ENCODE data around the gene GET4. TPM values are rescaled to one million over a fixed set of nuclear protein-coding genes. Genes with fewer than 3 reads are reported as not detected.

Gene GET4
- total RNA-seq, 6 experiments from 2014 or later, result 15.6 to 38.3 (median 28.3) TPM

DNA sequence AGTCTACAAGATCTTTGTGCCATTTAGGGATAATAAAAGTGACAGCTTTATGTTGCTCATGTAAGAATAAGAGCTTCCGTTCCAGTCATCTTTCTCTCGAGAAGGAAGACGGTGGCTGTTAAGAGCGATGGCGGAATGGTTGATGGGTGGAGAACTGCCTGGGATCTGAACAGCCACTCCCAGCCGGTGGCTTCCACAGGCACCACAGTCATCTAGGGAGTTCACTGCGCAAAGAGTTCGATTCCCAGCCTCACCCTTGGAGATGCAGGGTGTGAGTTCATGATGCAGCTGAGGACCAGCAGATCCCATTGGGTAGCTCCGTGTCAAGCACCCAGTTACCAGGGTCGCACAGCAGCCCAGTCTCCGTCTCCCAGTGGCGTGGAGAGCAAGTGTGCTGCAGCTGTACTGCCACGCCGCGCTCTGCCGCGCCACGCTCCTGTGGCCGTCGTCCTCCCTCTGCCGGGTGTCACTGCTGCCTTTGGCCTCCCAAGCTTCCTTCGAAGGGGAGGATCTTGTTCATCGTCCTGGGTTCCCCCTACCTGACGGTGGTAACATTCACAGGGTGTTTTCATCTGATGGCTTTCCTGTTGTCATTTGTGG is 36.3 kb upstream of the GET4 start:
- H3K27ac ChIP-seq, result no peak overlapping the region
- TF ChIP-seq, protein P1, sequence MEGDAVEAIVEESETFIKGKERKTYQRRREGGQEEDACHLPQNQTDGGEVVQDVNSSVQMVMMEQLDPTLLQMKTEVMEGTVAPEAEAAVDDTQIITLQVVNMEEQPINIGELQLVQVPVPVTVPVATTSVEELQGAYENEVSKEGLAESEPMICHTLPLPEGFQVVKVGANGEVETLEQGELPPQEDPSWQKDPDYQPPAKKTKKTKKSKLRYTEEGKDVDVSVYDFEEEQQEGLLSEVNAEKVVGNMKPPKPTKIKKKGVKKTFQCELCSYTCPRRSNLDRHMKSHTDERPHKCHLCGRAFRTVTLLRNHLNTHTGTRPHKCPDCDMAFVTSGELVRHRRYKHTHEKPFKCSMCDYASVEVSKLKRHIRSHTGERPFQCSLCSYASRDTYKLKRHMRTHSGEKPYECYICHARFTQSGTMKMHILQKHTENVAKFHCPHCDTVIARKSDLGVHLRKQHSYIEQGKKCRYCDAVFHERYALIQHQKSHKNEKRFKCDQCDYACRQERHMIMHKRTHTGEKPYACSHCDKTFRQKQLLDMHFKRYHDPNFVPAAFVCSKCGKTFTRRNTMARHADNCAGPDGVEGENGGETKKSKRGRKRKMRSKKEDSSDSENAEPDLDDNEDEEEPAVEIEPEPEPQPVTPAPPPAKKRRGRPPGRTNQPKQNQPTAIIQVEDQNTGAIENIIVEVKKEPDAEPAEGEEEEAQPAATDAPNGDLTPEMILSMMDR (IDR thresholded peaks at IDR 0.05), result no peak
- no peak for TF ChIP-seq POLR2A (IDR thresholded peaks at IDR 0.05)
- ATAC-seq, result no peak
- WGBS (ENCODE audit: insufficient coverage, low coverage, low lambda C conversion rate, missing lambda C conversion rate), result 82% methylated on average over 9 of the region's 24 CpGs
- DNase-seq, result peak in 1 of 3 donors; percentile 52
- H3K4me1 ChIP-seq, result no peaks in the 10 kb centered on the region
- H3K4me3 ChIP-seq, result no peak overlapping the region
- H3K9me3 ChIP-seq, result no peaks in the 10 kb centered on the region
- no peaks in the 10 kb centered on the region for H3K27me3 ChIP-seq
- peaks cover 0 to 38% (median 16%) of the 10 kb centered on the region in 4 donors for H3K36me3 ChIP-seq
- intact Hi-C loops (cut with DNase I), result loop anchor here in 1 of 2 donors (10.0 kb wide), 1 partner anchor 55 kb away; no protein-coding TSS in a partner anchor

DNA sequence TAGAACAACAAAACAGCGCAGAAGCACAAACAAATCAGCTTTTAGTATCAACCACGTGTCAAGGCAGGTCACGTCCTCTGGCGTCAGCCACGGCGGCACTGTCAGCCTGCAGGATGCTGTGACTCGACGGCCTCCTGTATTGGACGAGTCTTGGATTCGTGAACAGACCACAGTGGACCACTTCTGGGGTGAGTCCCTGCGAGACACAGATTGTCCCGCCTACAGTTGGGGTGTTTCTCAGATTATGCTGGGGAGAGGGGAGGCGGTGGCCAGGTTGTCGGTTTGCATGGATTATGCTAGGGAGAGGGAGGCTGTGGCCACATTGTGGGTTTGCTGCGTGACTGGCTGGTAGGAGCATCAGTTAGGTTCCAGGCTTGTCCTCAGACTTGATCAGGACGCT is 34.4 kb upstream of the GET4 start:
- intact Hi-C loops (cut with DNase I), result loop anchor here in 1 of 2 donors (10.0 kb wide), 1 partner anchor 57 kb away; no protein-coding TSS in a partner anchor
- H3K36me3 ChIP-seq, result peaks cover 0 to 38% (median 16%) of the 10 kb centered on the region in 4 donors
- H3K9me3 ChIP-seq, result no peaks in the 10 kb centered on the region
- ATAC-seq (no peak), DNase-seq (no peak)
- H3K27me3 ChIP-seq, result no peaks in the 10 kb centered on the region
- TF ChIP-seq, protein P1 (IDR thresholded peaks at IDR 0.05), result no peak
- TF ChIP-seq POLR2A (IDR thresholded peaks at IDR 0.05), result no peak
- H3K4me3 ChIP-seq, result no peak overlapping the region
- WGBS (ENCODE audit: insufficient coverage, low coverage, low lambda C conversion rate, missing lambda C conversion rate), result 64% methylated on average over 14 of the region's 16 CpGs
- H3K27ac ChIP-seq, result no peak overlapping the region
- no peaks in the 10 kb centered on the region for H3K4me1 ChIP-seq

DNA sequence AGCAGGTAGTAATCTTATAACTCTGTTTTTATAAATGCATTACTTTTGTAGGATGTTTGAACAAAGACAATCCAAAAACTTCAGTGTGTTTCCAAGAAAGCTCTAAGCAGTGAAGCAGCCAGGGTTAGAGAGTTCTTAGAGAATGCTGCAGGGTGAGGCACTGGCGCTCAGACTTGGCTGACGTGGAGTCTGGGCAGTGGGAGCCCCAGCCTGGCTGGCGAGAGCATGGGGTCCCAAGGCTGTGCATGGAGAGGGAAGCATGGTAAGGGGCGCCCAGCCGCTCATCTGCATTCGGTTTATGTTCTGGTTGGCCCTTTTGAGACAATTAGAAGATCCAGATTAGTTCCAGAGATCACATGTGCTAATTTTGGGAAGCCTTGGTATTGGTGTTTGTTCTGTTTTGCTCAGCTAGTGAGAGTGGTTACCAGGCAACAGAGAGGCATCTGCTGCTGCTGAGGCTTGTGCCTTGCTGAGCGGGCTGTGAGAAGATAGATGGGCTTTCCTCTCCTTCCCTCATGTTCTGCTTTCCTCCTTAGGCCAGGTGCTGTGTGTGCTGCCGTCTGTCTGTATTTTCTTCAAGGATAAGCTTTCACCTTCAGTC is 33.8 kb upstream of the GET4 start:
- peaks cover 0 to 38% (median 16%) of the 10 kb centered on the region in 4 donors for H3K36me3 ChIP-seq
- no peaks in the 10 kb centered on the region for H3K27me3 ChIP-seq
- no peaks in the 10 kb centered on the region for H3K9me3 ChIP-seq
- no peak for ATAC-seq
- no peaks in the 10 kb centered on the region for H3K4me1 ChIP-seq
- DNase-seq, result no peak
- 83% methylated on average over 4 of the region's 8 CpGs for WGBS (ENCODE audit: insufficient coverage, low coverage, low lambda C conversion rate, missing lambda C conversion rate)
- H3K27ac ChIP-seq, result no peak overlapping the region
- no peak overlapping the region for H3K4me3 ChIP-seq
- TF ChIP-seq POLR2A (IDR thresholded peaks at IDR 0.05), result no peak
- TF ChIP-seq, protein P1 (IDR thresholded peaks at IDR 0.05), result no peak
- intact Hi-C loops (cut with DNase I), result loop anchor here in 1 of 2 donors (10.0 kb wide), 1 partner anchor 58 kb away; no protein-coding TSS in a partner anchor

DNA sequence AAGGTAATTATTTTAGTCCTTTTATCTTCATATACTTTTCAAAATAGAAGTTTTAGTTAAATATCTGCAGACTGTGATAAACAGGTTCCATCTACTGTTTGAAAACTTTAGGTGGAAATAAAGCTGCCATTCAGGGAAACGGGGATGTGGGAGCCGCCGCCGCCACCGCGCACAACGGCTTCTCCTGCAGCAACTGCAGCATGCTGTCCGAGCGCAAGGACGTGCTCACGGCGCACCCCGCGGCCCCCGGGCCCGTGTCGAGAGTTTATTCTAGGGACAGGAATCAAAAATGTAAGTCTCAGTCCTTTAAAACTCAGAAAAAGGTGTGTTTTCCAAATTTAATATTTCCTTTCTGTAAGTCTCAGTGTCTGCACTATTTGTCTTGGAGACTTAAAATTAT is 33.1 kb upstream of the GET4 start:
- TF ChIP-seq, protein P1 (IDR thresholded peaks at IDR 0.05), result no peak
- TF ChIP-seq POLR2A (IDR thresholded peaks at IDR 0.05), result no peak
- WGBS (ENCODE audit: insufficient coverage, low coverage, low lambda C conversion rate, missing lambda C conversion rate), result no CpG with 5 or more reads among the region's 17 CpGs
- peak in 1 of 3 donors; percentile 38 for DNase-seq
- Histone ChIP-seq H3K27ac (no peak overlapping the region), H3K4me3 (no peak overlapping the region), H3K27me3 (no peaks in the 10 kb centered on the region), H3K4me1 (no peaks in the 10 kb centered on the region), H3K9me3 (no peaks in the 10 kb centered on the region), H3K36me3 (peaks cover 0 to 38% (median 16%) of the 10 kb centered on the region in 4 donors)
- intact Hi-C loops (cut with DNase I), result loop anchor here in 1 of 2 donors (10.0 kb wide), 1 partner anchor 58 kb away; no protein-coding TSS in a partner anchor
- no peak for ATAC-seq

Measured in right lobe of liver (tissue), 6 donors.